Liver (tissue), 3 donors: ENCODE data around the gene NFATC4.

Experiments
- EGR1 ChIP-seq, 2 donors: IDR thresholded peaks; 2 replicates each; pipeline ENCODE4 v1.6.1; 2016 to 2018; ENCODE audit warnings: antibody characterized with exemption in 2 of 2, low read depth in 2 of 2
- MAX ChIP-seq: IDR thresholded peaks from 2 replicates; pipeline ENCODE4 v1.6.1; 2016; ENCODE audit warnings: antibody characterized with exemption
- REST ChIP-seq: IDR thresholded peaks from 2 replicates; pipeline ENCODE4 v1.6.1; 2016; ENCODE audit warnings: antibody characterized with exemption, mild to moderate bottlenecking
- YY1 ChIP-seq: IDR thresholded peaks from 2 replicates; pipeline ENCODE4 v1.6.1; 2016; ENCODE audit warnings: antibody characterized with exemption, mild to moderate bottlenecking
- TF ChIP-seq, protein P1 (sequence below): fragments of 150-350 bp; IDR thresholded peaks from 2 replicates; pipeline ENCODE4 v1.5.1; 2017; ENCODE audit warnings: improper control_type of control experiment, low read depth, low read length; ENCODE audit not compliant: missing input control
- donor health status: healthy.
- donor health status: healthy.

DNA sequence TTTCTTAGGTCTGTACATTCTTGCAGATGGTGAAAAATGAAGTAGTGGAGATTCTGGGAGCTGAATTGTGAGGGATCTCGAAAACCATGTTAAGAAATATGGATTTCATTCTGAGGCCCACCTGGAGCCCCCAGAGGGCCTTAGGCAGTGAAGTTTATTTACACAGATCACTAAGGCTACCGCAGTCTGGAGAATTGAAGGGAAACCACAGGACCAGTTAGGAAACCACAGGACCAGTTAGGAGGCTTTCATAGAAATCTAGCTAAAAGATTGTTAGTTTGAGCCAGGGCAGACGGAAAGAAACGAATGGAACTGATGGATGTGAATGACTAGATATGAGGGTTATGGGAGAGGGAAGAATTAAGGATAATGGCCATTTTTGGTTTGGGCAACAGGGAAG is 54.3 kb downstream of the NFATC4 start:
- TF ChIP-seq, protein P1, sequence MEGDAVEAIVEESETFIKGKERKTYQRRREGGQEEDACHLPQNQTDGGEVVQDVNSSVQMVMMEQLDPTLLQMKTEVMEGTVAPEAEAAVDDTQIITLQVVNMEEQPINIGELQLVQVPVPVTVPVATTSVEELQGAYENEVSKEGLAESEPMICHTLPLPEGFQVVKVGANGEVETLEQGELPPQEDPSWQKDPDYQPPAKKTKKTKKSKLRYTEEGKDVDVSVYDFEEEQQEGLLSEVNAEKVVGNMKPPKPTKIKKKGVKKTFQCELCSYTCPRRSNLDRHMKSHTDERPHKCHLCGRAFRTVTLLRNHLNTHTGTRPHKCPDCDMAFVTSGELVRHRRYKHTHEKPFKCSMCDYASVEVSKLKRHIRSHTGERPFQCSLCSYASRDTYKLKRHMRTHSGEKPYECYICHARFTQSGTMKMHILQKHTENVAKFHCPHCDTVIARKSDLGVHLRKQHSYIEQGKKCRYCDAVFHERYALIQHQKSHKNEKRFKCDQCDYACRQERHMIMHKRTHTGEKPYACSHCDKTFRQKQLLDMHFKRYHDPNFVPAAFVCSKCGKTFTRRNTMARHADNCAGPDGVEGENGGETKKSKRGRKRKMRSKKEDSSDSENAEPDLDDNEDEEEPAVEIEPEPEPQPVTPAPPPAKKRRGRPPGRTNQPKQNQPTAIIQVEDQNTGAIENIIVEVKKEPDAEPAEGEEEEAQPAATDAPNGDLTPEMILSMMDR: no peak
- no peak for TF ChIP-seq EGR1 (IDR thresholded peaks at IDR 0.05; ENCODE audit: low read depth in 2 of 2)
- TF ChIP-seq MAX: no peak
- no peak for TF ChIP-seq REST
- no peak for TF ChIP-seq YY1
